Endometrial microvascular endothelial cells (primary cell): ENCODE data around the gene ZNF134. TPM values are rescaled to one million over a fixed set of nuclear protein-coding genes. Genes with fewer than 3 reads are reported as not detected.

Source experiments
- in situ Hi-C: cut with HindIII; loops from 2 replicates; pipeline ENCODE4 v1.10.0; 2017; ENCODE audit warnings: low sequenced_read_pairs, low pct_unique_long_range_greater_than_20kb; ENCODE audit errors: inconsistent ontology term
- total RNA-seq: library from RNA; depleted of rRNA; stranded (reverse); fragments of >200 nt; gene quantifications from one replicate; pipeline ENCODE4 v1.2.3, GENCODE V29; 2015; ENCODE audit errors: inconsistent ontology term

ZNF134 gene
- total RNA-seq, 1 donor from 2014 or later = 5.9 TPM

DNA sequence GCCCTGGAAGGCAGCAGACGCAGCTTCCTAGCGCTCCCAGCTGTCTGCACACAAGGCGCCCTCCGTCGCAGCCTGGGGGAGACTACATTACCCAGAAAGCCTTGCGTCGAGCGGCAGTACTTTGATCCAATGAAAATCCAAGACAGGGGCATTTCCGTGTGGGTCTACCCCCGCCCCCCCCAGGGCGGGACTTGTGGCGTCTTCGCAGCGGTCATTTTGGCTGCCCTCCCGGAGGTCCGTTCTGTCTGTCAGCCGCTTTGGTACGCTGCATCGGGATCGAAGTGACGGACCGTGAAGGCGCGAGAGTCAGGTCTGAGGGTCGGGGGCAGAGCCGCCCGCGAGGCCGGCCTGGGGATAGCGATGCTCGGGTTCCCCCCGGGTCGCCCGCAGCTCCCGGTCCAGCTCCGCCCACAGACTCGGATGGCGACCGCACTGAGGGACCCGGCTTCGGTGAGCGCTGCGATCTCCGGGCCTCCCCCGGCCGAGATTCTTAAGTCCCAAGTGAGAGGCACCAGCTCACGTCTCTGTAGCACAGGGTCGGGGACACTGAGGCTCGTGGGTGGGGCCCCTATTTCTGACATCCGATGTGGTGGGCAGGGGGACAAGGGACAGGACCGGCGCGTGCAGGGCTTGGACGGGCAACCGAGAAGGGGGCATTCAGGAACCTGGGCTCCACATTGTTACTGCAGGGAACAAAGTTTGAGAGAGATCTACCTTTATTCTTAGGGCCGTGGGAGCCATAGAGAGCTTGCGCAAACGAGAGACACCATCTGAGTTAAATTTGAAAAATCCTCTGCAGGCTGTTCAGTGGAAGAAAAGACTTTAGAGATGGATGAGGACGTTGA is 19.2 kb downstream of the ZNF134 start, which contains the start of gene ZNF211:
TSS of gene ZNF211 (plus strand) at position 182 of the 845 bp plus-strand sequence. CDS start at position 361, 179 bp downstream.
- in situ Hi-C loops = no loop called here

DNA sequence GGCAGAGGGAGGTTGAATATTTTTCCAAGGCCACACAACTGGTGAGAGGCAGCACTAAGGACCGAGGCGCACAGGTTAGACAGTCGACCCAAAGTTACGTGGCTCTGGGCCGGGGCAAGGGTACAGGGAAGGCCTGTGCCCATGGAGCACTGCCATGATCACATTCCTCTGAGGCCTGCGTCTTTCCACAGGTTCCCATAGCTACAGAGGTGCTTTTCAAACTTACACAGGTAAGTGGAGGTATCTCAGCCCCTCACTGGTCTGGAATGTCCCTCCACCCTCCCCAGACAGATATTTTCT is 19.7 kb downstream of the ZNF134 start:
- in situ Hi-C loops = no loop called here

DNA sequence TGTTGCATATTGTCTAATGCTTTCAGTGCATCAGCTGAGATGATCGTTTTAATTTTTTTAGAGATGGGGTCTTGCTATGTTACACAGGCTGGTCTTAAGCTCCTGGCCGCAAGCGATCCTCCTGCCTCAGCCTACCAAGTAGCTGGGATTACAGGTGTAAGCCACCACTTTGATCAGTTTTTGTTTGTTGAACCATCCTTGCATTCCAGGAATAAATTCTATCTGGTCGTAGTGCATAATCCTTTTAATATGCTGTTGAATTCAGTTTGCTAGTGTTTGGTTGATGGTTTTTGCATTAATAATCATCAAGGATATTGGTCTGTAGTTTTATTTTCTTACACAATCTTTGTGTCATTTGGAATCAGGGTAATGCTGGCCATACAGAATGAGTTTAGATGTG is 23.3 kb downstream of the ZNF134 start:
- in situ Hi-C loops = no loop called here

DNA sequence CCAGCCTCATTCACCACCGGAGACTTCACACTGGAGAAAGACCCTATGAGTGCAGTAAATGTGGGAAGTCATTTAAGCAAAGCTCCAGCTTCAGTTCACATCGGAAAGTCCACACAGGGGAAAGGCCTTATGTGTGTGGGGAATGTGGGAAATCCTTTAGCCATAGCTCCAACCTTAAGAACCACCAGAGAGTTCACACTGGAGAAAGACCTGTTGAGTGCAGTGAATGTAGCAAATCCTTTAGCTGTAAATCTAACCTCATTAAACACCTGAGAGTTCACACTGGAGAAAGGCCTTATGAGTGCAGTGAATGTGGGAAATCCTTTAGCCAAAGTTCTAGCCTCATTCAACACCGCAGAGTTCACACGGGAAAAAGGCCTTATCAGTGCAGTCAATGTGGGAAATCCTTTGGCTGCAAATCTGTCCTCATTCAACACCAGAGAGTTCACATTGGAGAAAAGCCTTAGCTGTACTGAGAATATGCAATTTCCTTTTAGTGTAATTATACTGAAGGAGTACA is 27.7 kb downstream of the ZNF134 start:
- in situ Hi-C loops = no loop called here

DNA sequence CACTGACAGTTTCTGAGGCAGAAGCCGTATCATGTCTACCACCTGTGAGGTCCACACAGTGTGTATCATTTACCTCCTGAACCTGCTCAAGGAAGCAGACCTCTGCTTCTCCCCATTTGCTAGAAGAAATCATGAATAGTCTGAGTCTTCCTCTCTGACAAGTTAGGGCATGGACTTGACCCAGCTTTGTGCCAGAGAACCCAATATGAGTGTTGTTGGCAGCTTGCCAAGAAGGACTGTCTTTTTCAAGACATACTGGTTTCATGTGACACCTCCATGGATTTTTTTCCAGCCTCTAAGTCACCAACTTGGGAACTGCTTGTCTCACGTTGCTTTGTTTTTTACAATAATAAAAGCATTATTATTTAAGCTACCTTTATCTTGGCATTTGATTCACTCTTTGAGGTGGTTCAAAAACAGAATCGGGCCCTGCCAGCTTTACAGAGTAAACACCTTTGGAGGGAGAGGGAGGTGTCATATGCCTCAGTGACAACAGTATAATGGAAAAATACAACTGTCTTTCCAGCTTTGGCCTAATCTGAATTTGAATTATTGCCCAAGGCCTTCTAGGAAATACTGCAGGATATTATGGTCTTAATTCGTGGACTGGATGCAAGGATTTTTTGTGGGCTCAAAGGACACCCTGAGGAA is 28.5 kb downstream of the ZNF134 start:
- in situ Hi-C loops = no loop called here

DNA sequence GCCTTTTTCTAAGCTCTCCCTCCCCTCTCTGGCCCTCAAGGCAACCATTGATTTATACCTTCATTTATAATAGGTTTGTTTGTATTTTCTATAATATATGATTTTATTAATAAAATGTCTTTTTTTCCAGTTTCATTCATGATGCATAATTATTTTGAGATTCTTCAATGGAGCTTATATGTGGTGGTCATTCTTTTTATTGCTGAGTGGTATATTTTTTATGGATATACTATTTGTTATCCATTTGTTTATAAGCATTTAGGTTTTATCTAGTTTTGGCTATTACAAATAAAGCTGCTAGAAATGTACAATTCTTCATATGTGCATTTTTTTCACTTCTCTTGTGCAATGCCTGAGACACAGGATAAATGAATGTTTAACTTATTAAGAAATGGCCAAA is 29.7 kb downstream of the ZNF134 start:
- in situ Hi-C loops = no loop called here

DNA sequence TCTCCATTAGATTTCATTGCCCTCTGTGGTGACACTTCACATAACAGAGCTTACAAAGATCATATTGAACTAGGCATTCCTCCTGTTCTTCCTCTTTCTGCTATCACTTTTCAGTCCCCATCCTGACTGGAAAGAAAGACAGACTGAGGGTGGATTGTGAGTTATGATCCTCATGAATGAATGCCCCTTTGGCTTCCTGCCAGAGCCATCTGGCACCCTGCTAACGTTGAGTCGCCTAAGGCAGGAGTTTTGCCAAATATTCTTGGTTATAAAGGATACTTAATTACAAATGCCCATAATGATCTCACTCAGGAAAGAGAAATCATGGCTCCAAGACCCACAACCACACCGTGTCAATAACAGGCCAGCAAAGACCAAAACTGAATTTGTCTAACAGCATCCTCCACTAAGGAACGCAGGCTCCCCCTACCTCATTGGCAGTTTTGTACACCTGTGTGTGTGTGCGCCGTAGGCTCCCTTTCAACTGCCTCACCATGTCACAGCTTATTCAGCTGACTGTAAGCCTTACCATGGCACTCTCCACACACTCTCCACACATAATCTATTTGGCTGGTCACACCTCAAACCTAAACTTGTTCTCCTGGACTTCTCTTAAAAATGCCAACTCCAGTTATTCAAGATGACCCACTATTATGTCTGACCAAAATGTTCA is 34.4 kb downstream of the ZNF134 start:
- in situ Hi-C loops = no loop called here

DNA sequence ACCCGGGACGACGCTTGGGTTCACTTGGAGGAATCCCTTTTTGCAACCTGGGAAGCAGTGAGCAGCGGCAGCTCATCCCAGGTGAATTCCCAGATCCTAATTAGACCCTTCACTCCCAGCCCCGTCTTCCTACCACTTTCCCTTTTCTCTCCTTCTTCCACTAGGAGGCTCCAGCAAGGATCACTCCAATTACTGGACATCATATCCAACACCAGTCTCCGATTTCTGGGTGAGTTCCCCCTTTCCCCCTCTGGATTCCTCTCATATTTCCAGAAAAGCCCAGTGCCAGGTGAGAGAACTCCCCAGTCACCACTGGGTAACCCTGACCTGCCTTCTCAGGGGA is 37.6 kb downstream of the ZNF134 start:
- in situ Hi-C loops = no loop called here

DNA sequence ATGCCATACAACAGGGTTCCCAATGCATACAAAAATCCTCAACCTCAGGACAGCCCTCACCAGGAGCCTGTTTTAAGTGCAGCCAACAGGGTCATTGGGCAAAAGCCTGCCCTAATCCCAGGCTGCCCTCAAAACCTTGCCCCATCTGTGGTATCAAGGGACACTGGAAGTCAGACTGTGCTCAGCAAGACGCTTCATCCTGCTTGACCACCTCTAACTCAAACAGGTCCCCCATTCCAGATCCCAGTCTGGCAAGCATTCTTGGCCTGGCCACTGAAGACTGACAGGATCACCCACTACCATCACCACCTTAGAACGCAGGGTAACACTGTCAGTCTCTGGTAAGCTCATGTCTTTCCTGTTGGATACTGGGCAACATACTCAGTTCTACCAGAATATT is 39.6 kb downstream of the ZNF134 start:
- in situ Hi-C loops = no loop called here

DNA sequence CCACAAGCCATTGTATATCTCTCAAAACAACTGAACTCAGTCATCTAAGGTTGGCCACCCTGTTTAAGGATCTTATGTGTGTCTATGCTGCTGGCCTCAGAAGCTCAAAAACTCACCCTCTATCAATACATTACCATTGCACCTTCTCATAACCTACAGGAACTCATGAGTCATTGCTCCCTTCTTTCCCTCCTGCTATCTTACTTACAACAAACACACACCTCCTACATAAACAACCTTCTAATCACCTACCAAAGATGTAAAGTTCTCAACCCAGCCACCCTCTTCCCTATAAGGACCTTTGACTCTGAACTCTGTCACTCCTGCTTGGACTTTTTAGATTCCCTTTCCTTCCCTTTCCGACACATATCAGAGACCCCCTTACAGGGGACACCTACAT is 41.4 kb downstream of the ZNF134 start:
- in situ Hi-C loops = no loop called here

DNA sequence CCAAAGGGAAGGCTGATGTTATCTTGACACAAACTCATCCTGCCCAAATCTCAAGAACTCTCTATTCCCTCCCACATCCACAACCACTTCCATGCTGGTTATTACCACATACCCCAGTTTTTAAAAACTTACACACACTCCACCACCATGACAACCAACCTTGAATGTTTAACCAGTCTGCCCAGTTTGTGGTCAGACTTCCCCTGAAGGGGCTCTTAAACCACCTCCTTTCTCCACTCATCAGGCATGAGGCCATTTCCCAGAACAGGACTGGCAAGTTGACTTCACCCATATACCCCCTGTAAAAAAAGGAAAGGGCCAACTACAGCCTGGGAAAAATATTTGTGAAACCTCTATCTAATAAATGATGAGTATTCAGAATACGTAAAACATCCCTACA is 42.3 kb downstream of the ZNF134 start:
- in situ Hi-C loops = no loop called here

DNA sequence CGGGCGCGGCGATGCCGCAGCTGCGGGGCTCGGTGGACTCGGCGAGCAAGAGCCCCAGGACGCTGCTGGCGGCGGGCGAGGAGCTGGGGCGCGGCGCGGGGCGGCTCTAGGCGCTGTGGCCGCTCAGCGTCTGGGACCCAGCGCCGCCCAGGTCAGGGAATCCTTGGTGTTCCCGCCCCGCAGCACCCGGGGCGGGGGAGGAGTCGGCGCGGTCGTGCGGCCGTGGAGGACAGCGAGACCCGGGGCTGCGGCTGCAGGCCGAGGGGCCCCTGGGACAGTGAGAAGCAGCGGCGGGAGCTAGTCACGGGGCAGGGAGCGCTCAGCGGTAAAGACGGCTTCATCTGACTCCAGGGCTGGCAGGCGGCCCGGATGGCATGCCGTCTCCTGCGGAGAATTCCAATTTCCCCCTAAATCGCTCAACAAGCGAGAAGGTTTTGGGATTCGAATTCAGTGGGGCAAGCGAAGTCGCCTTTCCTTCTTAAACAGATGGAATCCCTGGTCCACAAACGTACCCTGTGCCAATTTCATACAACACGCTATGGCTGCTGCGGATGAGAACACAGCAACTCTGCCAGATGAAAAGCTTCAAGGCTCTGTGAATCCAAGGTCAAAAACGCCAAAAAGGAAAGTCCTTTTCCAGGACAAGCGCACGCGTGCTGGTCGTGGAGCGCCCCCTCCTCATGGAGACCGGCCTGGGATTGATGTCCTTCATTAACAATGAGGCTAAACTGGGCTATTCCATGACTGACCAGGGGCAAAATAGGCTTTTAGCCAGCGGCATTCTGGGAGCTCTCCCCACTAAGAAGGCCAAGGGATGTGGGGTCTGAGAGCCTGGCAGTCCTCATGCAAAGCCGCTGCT is 50.5 kb downstream of the ZNF134 start:
- in situ Hi-C loops = no loop called here

DNA sequence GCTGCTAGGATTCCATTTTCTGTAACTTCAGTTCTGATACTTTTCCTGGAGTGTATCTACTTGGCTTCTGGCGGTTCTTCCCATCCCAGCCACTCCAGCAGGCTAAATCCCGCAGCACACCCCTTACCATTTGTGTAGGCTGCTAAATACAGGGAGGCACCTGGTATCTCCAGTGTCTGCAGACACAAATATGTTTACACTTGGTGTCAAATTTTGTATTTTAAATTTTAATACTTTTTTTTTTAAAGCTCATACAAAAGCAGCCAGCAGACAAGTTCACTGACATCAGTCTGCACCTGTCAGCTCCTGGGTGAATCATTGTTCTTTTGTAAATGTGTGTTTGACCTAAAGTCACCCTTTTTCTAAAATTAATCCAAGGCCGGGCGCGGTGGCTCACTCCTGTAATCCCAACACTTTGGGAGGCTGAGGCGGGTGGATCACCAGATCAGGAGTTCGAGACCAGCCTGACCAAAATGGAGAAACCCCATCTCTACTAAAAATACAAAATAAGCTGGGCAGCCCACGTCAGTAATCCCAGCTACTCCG is 51.3 kb downstream of the ZNF134 start:
- in situ Hi-C loops = no loop called here

DNA sequence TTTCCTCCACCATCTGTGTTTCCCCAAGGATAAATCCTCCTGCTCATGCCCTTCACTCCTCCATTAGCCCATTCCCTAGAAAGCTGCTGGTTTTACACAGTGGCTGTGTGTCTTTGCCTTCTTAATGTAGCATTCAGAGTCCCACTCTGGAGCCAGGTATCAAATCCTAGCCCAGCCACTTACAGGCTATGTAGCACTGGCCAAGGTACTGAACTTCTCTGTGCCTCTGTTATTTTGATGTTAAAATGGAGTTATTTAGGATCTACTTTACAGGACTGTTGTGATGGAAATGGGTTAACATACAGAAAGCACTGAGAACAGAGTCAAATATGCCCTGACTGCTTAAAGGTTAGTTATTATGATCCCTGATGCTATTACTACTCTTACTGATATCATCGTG is 53.2 kb downstream of the ZNF134 start:
- in situ Hi-C loops = no loop called here

DNA sequence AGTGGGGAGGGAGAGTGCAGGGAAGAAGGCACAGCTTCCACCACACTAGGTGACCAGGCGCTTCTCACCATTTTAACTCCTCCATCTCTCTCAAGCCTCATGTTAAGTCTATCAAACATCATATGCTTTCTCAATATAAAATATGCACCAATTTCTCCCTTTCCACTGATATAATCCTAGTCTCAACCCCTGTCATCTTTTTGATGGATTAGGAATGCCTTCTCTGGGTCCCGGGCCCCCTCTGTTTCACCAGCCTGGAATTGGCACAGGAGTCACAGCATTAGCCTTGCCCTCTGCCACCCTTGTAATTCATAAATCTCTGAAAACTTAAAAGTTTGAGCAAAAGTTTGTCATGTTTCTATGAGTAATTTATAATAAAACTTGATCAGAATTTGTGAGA is 54.6 kb downstream of the ZNF134 start, which contains the start of gene ZSCAN4:
TSS of gene ZSCAN4 (plus strand) at position 301 of the 400 bp plus-strand sequence. CDS start 7,211 bp downstream, outside the sequence.
- in situ Hi-C loops = no loop called here

DNA sequence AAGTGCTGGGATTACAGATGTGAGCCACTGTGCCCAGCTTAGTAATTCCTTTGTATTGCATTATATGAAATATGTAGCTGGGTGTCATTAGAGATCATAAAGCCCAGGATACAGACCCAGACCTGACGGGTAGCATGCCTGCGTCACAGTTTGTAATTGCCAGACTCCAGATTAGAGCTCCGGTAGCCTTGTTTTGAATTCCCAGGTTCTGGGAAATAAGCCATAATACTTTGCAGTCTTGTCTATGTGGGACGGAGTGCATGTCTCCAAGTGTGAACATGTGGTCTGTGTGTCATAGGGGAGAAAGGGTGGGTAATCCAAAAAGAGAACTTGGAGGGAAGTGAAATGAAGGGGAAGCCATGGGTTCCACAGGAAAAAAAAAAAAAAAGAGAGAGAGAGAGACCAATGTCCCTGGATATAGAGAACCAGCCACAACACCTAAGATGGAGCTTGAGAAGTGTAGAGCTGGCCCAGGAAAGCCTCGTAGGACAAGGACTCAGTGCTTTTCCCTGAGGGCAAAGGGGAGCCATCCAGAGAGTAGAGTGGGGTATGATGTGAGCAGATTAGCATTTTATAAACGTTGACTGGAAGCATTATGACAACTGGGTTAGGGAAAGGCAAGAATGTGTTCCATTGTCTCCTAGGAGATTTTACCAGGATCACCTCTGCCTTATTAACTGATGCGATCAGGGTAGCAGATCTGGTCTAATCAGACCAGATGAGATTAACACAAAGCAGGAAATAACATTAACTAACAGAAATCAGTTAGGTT is 57.3 kb downstream of the ZNF134 start:
- in situ Hi-C loops = no loop called here

DNA sequence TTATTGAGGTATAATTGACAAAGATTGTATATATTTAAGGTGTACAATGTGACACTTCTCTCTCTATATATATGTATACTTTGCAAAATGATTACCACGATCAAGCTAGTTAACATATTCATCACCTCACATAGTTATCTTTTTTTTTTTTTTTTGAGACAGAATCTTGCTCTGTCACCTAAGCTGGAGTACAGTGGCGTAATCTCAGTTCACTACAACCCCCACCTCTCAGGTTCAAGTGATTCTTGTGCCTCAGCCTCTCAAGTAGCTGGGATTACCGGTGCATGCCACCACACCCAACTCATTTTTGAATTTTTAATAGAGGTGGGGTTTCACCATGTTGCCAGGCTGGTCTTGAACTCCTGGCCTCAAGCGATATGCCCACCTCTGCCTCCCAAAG is 58.4 kb downstream of the ZNF134 start:
- in situ Hi-C loops = no loop called here
